PFSK-1 (cell line): ENCODE data around the gene TRMU.

Experiments
- FOXP2 ChIP-seq: optimal IDR thresholded peaks from 2 replicates; pipeline ENCODE3; 2011; ENCODE audit warnings: borderline replicate concordance, control low read depth, inconsistent platforms; ENCODE audit not compliant: insufficient read depth; ENCODE audit errors: extremely low read length, extremely low read depth
- POLR2AphosphoS5 ChIP-seq: IDR thresholded peaks from 2 replicates; pipeline ENCODE4 v1.6.1; 2012; ENCODE audit warnings: low read depth, mild to moderate bottlenecking, control low read depth, low read length, moderate library complexity
- TAF1 ChIP-seq: IDR thresholded peaks from 2 replicates; pipeline ENCODE4 v1.6.1; 2012; ENCODE audit warnings: low read length, control low read depth, borderline replicate concordance; ENCODE audit not compliant: insufficient read depth
- TF ChIP-seq, protein P1 (sequence below), 2 experiments: IDR thresholded peaks; 2 replicates each; pipeline versions ENCODE4 v1.6.1 to v1.8.0; 2011 to 2012; ENCODE audit warnings: low read depth in 2 of 2, low read length in 2 of 2, control low read depth in 1 of 2, inconsistent platforms in 1 of 2, mild to moderate bottlenecking in 1 of 2, moderate library complexity in 1 of 2; ENCODE audit not compliant: insufficient read depth in 1 of 2

- no peak for TF ChIP-seq POLR2AphosphoS5
- TF ChIP-seq, protein P1, sequence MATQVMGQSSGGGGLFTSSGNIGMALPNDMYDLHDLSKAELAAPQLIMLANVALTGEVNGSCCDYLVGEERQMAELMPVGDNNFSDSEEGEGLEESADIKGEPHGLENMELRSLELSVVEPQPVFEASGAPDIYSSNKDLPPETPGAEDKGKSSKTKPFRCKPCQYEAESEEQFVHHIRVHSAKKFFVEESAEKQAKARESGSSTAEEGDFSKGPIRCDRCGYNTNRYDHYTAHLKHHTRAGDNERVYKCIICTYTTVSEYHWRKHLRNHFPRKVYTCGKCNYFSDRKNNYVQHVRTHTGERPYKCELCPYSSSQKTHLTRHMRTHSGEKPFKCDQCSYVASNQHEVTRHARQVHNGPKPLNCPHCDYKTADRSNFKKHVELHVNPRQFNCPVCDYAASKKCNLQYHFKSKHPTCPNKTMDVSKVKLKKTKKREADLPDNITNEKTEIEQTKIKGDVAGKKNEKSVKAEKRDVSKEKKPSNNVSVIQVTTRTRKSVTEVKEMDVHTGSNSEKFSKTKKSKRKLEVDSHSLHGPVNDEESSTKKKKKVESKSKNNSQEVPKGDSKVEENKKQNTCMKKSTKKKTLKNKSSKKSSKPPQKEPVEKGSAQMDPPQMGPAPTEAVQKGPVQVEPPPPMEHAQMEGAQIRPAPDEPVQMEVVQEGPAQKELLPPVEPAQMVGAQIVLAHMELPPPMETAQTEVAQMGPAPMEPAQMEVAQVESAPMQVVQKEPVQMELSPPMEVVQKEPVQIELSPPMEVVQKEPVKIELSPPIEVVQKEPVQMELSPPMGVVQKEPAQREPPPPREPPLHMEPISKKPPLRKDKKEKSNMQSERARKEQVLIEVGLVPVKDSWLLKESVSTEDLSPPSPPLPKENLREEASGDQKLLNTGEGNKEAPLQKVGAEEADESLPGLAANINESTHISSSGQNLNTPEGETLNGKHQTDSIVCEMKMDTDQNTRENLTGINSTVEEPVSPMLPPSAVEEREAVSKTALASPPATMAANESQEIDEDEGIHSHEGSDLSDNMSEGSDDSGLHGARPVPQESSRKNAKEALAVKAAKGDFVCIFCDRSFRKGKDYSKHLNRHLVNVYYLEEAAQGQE (IDR thresholded peaks at IDR 0.05; ENCODE audit: insufficient read depth in 1 of 2, low read depth in 2 of 2, low read length in 2 of 2) = no peak
- no peak for TF ChIP-seq TAF1
- TF ChIP-seq FOXP2 = no peak
These were observed 16.8 kb downstream of the TRMU start for GRCh38 chr22:46352276-46352675.
